Right lobe of liver (tissue), 4 donors: ENCODE data around the gene RTKN2.
"Not testable (repeated sequence)": the region's sequence is repeated elsewhere in the genome, so short reads cannot be mapped to it uniquely, and the experiment has no call there.

Experiments
- POLR2A ChIP-seq: fragments of 450-650 bp; IDR thresholded peaks from one replicate; pipeline ENCODE4 v1.6.1; 2017; ENCODE audit warnings: antibody characterized with exemption, mild to moderate bottlenecking
- TF ChIP-seq, protein P1 (sequence below), 4 donors: fragments of 200-600 bp in 3 of 4; fragments of 450-650 bp in 1 of 4; IDR thresholded peaks; one replicate each; pipeline versions ENCODE4 v1.5.1 to v1.8.0; 2016 to 2022; ENCODE audit warnings: antibody characterized with exemption in 4 of 4, mild to moderate bottlenecking in 2 of 4
- donor health status: DM: no; HTN: no; CAD: no.
- donor health status: DM: no; HTN: no; CAD: no.
- donor health status: DM: no; HTN: yes; CAD: no.

DNA sequence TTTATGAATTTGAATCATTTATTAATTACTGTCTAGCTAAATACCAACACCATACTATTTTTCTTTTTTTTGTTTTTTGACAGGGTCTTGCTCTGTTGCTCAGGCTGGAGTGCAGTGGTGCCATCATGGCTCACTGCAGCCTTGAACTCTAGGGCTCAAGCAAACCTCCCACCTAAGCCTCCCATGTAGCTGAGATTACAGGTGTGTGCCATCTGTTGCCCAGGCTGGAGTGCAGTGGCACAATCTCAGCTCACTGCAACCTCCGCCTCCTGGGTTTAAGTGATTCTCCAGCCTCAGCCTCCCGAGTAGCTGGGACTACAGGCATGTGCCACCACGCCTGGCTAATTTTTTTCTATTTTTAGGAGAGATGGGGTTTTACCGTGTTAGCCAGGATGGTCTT is 27.1 kb downstream of the RTKN2 start:
- TF ChIP-seq, protein P1, sequence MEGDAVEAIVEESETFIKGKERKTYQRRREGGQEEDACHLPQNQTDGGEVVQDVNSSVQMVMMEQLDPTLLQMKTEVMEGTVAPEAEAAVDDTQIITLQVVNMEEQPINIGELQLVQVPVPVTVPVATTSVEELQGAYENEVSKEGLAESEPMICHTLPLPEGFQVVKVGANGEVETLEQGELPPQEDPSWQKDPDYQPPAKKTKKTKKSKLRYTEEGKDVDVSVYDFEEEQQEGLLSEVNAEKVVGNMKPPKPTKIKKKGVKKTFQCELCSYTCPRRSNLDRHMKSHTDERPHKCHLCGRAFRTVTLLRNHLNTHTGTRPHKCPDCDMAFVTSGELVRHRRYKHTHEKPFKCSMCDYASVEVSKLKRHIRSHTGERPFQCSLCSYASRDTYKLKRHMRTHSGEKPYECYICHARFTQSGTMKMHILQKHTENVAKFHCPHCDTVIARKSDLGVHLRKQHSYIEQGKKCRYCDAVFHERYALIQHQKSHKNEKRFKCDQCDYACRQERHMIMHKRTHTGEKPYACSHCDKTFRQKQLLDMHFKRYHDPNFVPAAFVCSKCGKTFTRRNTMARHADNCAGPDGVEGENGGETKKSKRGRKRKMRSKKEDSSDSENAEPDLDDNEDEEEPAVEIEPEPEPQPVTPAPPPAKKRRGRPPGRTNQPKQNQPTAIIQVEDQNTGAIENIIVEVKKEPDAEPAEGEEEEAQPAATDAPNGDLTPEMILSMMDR (IDR thresholded peaks at IDR 0.05) = not testable (repeated sequence)
- not testable (repeated sequence) for TF ChIP-seq POLR2A
